ENCODE results near the gene TP53I3. TPM values are rescaled to one million over a fixed set of nuclear protein-coding genes. Genes with fewer than 3 reads are reported as not detected.
A peak's percentile ranks its signal among the peaks of the same experiment; 100 is the strongest.

TP53I3 gene
- total RNA-seq, 1 experiment from 2014 or later = 48.1 TPM

DNA sequence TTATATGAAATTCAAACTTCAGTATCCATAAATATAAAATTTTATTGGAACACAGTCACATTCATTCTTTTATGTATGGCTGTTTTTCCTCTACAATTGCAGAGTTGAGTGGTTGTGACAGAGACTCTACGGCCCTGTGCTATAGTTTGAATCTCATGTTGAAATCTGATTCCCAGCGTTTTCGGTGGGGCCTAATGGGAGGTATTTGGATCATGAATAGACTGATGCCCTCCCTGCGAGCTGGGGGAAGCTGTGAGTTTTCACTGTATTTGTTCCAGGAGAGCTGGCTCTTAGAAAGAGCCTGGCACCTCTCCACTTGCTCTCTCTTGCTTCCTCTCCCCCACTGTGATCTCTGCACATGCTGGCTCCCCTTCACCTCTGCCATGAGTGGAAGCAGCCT, 36.8 kb upstream of the TP53I3 start:
- Histone ChIP-seq H3K4ac (ENCODE audit: low read depth, low read length) (no peak overlapping the region), H3T11ph (ENCODE audit: low read length) (no peak overlapping the region), H2BK15ac (ENCODE audit: low read depth, low read length) (no peak overlapping the region), H2AFZ (ENCODE audit: low read length) (no peak overlapping the region), H3K79me1 (ENCODE audit: insufficient read depth, low read depth, low read length, poor library complexity, severe bottlenecking) (no peaks in the 10 kb centered on the region), H3K14ac (ENCODE audit: insufficient read depth, low read length) (no peak overlapping the region), H3K27me3 (ENCODE audit: insufficient read depth, low read length) (peaks cover 3% of the 10 kb centered on the region; the same call in 1 of the 2 replicates), H2BK120ac (ENCODE audit: low read depth, low read length, poor library complexity, severe bottlenecking) (no peak overlapping the region), H3K23me2 (ENCODE audit: insufficient read length, low read depth, low read length, poor library complexity, severe bottlenecking) (peaks cover 4% of the 10 kb centered on the region), H4K5ac (ENCODE audit: insufficient read length, low read depth, low read length) (no peak overlapping the region), H3K56ac (ENCODE audit: insufficient read length, low read depth, low read length) (no peak overlapping the region), H3K4me1 (ENCODE audit: insufficient read depth, low read length) (peaks cover 2% of the 10 kb centered on the region; the same call in 1 of the 2 replicates), H3K23ac (ENCODE audit: insufficient read length, low read depth, low read length) (no peak overlapping the region), H3K9me3 (ENCODE audit: control insufficient read depth, low read depth, low read length) (no peaks in the 10 kb centered on the region), H3K4me2 (ENCODE audit: insufficient read depth, insufficient read length, low read length) (no peak overlapping the region), H3K9ac (ENCODE audit: extremely low read depth, insufficient read length, low read length) (no peak overlapping the region), H3K79me2 (ENCODE audit: insufficient read depth, low read length) (no peaks in the 10 kb centered on the region), H2BK12ac (ENCODE audit: insufficient read length, low read depth, low read length) (no peak overlapping the region), H3K27ac (ENCODE audit: insufficient read length, low read depth, low read length) (no peak overlapping the region), H4K20me1 (ENCODE audit: control insufficient read depth, insufficient read depth, insufficient read length) (no peaks in the 10 kb centered on the region), H2BK20ac (ENCODE audit: low read depth, low read length, poor library complexity, severe bottlenecking) (no peak overlapping the region), H2AK5ac (ENCODE audit: insufficient read length, low read length) (no peak overlapping the region), H3K18ac (ENCODE audit: insufficient read length, low read depth, low read length) (no peak overlapping the region), H4K8ac (replicated peaks; ENCODE audit: insufficient read length, low read depth, low read length) (no peak overlapping the region), H2BK5ac (ENCODE audit: insufficient read length, low read length) (no peak overlapping the region), H4K91ac (ENCODE audit: insufficient read length, low read depth, low read length) (no peak overlapping the region)
- no CpG with 5 or more reads among the region's 4 CpGs for WGBS (ENCODE audit: extremely low coverage, insufficient read length, low lambda C conversion rate)
- H3K27me3 Mint-ChIP-seq (ENCODE audit: low read depth) = no peaks in the 10 kb centered on the region; the same call in 1 of the 2 replicates
- TF ChIP-seq, protein P1, sequence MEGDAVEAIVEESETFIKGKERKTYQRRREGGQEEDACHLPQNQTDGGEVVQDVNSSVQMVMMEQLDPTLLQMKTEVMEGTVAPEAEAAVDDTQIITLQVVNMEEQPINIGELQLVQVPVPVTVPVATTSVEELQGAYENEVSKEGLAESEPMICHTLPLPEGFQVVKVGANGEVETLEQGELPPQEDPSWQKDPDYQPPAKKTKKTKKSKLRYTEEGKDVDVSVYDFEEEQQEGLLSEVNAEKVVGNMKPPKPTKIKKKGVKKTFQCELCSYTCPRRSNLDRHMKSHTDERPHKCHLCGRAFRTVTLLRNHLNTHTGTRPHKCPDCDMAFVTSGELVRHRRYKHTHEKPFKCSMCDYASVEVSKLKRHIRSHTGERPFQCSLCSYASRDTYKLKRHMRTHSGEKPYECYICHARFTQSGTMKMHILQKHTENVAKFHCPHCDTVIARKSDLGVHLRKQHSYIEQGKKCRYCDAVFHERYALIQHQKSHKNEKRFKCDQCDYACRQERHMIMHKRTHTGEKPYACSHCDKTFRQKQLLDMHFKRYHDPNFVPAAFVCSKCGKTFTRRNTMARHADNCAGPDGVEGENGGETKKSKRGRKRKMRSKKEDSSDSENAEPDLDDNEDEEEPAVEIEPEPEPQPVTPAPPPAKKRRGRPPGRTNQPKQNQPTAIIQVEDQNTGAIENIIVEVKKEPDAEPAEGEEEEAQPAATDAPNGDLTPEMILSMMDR (conservative IDR thresholded peaks at IDR 0.05) = no peak
- H3K4me1 Mint-ChIP-seq = peaks cover 22 to 24% of the 10 kb centered on the region in 2 experiments
- H3K36me3 Mint-ChIP-seq (ENCODE audit: insufficient read depth in 1 of 3, low read depth in 3 of 3) = no peaks in the 10 kb centered on the region
- peak overlapping the region in 1 of 2 experiments; percentile 40; a peak in 1 of 5 replicates for H3K4me3 Mint-ChIP-seq
- peak overlapping the region in 2 of 3 experiments; percentile 65 to 85; a peak in 3 of 7 replicates for H3K27ac Mint-ChIP-seq
- H3K9me3 Mint-ChIP-seq = no peaks in the 10 kb centered on the region; a peak in 1 of 5 replicates
- no peak for DNase-seq

Measured in H9 (cell line).